GM12872 (cell line): Measurements from ENCODE around the gene MGLL.

ENCODE experiments used
- TF ChIP-seq, protein P1 (sequence below): IDR thresholded peaks from 3 replicates; pipeline ENCODE4 v1.5.1; 2011; ENCODE audit warnings: low read depth, mild to moderate bottlenecking, low read length, moderate library complexity; ENCODE audit not compliant: insufficient read depth

Gene MGLL

DNA sequence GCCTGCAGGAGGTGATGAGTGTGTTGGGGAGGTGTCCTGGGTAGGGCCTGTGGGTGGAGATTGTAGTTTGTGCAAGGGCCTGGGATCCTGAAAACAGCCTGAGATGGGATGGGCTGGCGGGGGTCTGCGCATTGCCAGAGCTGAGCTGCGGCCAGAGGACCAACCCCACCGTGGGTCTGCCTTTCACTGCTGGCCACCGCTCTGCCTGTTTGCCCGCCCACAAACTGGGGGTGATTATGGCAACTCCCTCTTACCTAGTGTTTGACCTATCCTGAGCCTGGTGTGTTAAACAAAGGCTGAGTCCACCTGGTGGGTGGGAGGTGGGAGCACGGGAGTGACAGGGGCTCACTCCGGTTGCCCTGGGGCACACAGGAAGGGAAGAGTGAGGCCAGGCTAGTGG is 139.8 kb downstream of the MGLL start:
- TF ChIP-seq, protein P1, sequence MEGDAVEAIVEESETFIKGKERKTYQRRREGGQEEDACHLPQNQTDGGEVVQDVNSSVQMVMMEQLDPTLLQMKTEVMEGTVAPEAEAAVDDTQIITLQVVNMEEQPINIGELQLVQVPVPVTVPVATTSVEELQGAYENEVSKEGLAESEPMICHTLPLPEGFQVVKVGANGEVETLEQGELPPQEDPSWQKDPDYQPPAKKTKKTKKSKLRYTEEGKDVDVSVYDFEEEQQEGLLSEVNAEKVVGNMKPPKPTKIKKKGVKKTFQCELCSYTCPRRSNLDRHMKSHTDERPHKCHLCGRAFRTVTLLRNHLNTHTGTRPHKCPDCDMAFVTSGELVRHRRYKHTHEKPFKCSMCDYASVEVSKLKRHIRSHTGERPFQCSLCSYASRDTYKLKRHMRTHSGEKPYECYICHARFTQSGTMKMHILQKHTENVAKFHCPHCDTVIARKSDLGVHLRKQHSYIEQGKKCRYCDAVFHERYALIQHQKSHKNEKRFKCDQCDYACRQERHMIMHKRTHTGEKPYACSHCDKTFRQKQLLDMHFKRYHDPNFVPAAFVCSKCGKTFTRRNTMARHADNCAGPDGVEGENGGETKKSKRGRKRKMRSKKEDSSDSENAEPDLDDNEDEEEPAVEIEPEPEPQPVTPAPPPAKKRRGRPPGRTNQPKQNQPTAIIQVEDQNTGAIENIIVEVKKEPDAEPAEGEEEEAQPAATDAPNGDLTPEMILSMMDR: no peak

DNA sequence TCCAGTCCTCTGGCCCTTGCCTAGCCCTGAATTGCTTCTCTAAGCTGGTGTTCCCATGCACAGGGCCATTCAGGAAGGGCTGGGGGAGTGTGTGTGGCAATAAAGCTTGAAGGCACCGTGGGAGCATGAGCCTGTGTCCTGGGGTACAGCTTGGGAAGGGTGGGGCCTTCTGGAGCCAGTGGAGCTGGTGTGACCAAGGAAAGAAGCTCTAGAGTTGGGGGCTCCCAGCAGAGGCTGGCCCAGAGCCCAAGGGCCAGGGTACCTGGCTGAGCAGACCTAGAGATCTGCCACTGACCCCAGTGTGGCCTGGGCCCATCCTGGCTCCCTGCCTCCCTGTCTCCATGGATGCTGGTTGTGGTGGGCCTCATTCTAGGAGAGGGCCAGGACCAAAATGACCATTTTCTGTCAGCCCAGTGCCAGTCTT is 141.5 kb downstream of the MGLL start:
- TF ChIP-seq, protein P1: no peak

DNA sequence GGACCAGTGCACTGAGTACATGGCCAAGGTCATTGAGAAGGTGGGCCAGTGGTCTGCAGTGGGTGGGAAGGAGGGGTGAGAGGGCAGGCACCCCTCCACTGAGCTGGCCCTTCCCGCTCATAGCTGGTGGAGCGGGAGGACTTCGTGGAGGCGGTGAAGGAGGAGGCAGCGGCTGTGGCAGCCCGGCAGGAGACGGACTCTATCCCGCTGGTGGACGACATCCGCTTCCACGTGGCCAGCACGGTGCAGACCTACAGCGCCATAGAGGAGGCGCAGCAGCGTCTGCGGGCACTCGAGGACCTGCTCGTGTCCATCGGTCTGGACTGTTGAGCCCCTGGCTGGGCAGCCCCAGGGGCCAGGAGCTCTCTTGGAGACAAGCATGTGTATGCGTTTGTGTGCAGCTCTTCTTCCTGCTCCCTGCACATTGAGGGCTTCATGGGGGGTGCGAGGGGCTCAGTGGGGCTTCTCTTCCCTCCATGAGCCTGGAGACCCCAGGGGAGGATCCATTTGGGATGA is 142.1 kb downstream of the MGLL start:
- TF ChIP-seq, protein P1: no peak

DNA sequence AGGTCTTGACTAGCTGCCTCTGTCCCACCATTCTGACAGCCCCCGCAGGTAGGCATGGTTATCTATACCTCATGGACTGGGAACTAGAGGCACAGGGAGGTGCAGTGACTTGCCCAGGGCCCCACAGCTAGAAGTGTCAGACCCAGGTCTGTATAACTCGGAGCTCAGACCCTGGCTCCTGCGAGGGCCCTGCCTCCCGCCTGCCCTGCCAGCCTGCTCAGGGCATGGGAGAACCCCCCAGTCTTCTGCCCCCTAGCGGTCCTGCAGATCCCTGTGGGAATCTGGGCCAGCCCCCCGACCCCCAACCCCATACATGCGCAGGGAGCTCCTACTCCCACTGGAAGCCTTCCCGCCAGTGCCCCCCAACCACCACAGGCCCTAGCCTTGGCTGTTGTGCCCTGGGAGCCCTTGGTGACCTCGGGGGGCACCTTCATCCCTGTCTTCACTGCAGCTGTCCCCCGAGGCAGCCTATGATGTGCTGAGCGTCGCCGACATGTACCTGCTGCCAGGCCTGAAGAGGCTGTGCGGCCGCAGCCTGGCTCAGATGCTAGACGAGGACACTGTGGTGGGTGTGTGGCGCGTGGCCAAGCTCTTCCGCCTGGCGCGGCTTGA is 142.7 kb downstream of the MGLL start:
- TF ChIP-seq, protein P1: no peak

DNA sequence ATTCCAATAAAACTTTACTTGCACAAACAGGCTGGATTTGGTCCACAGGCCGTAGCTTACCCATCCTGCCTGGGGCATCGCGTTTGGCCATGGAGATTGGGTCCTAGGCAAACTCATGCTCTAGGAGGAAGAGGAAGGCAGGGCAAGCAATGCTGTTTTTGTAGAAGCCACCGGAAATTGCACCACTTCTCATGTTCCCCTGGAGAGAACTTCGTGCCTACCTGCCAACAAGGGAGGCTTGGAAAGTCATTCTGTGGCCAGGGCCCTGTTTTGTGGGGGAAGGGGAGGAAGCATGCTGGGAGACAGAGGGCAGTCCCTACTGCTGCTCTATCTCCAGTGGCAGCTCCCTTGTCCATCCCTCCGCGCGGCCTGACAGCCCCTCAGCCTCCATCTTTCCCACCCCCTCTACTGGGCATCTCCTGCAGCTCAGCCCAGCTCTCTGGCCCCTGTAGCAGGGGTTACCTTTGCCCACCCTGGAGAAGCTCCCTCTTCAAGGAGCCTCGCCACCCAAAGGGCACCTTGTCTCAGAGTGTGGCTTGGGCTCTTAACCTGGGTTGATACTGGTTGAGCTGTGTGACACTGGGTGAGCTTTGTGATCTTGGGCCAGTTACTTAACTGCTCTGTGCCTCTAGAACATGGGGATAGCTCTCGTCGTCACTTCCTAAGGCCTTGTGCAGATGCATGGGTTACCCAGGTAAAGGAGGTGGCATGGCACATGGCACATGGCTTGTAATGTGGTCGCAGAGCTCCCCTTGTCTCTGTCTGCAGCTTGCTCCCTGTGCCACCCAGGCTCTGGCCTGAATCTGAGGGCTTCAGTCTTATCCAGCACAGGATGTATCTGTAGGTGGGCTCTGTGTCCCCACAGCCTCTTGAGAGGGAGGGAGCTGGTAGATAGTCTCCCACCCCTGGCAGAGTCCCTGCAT is 143.4 kb downstream of the MGLL start:
- TF ChIP-seq, protein P1: no peak

DNA sequence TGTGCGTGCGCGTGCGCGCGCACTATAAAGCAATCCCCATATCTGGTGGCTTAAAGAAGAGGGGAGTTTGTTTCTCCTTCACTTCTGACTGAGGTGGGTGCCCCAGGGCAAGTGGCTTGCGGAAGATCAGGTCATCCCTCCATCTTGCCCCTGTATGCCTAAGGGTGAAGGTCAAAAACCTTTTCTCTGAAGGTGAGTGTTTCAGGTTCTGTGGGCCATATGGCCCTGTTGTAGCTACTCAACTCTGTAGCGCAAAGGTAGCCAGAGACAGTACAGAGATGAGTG is 144.1 kb downstream of the MGLL start:
- TF ChIP-seq, protein P1: no peak

DNA sequence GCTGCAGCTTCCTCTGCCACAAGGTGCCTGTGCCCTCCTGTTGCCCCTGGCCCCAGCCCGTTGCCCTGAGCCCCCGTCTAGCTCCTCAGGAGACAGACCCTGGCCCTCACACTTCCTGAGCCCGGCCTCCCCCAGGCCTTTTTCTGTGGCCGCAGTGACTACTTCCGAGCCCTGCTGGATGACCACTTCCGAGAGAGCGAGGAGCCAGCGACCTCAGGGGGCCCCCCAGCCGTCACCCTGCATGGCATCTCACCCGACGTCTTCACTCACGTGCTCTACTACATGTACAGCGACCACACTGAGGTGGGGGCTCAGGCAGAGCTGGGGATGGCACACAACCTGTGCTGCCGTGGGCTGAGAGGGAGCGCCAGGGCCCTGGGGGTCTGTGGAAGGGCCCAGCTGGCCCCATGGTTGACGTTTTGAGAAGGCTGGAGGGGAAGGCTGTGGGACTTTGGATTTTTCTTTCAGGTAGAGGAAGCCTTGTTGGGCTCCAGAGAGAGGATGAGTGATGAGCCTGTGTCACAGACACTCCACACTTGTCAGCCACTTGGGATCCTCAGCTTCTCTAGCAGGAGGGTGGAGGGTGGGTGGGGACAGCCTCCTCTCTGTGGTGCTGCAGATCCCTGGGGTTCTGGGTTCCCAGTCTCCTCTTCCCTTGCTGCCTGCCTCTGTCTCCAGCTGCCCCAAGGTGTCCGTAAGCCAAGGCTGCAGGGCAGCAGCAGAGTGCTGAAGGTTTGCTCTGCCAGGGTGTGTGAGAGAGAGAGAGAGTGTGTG is 144.6 kb downstream of the MGLL start:
- TF ChIP-seq, protein P1: no peak
